Erythroblast (primary cell): Measurements from ENCODE around the gene FOXO6.

ENCODE experiments used
- GATA1 ChIP-seq: IDR thresholded peaks from 2 replicates; pipeline ENCODE4 v1.6.1; 2011; ENCODE audit warnings: low read depth, mild to moderate bottlenecking, control low read depth, low read length, moderate library complexity
- POLR2A ChIP-seq: IDR thresholded peaks from 2 replicates; pipeline ENCODE4 v1.6.1; 2011; ENCODE audit warnings: mild to moderate bottlenecking, low read length

DNA sequence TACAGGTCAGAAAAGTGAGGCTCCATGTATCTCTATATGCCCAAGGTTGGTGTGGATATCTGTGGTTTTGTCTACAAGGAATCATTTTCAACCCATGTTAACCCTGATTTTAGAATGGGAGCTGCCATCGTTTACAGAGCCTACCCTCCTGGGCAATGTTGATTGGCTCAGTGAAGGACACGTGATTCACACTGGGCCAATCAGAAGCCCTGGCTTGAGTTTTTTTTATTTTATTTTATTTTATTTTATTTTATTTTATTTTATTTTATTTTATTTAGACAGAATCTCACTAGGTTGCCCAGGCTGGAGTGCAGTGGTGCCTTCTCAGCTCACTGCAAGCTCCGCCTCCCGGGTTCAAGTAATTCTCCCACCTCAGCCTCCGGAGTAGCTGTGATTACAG lies 35.8 kb downstream of the FOXO6 start:
- no peak for TF ChIP-seq POLR2A
- no peak for TF ChIP-seq GATA1
